Neural cell (in vitro differentiated cells): Measurements from ENCODE around the gene PITHD1.

ENCODE experiments used
- CTCF ChIP-seq: fragments of 450-650 bp; IDR thresholded peaks from 2 replicates; pipeline ENCODE4 v1.5.1; 2014; ENCODE audit warnings: antibody characterized with exemption, mild to moderate bottlenecking, moderate library complexity; ENCODE audit not compliant: poor library complexity, severe bottlenecking
- EZH2 ChIP-seq: fragments of 200-600, 300-800 bp; shearing (Covaris generic), sonication (generic); IDR thresholded peaks from 2 replicates; pipeline ENCODE4 v1.6.1; 2014; ENCODE audit warnings: antibody characterized with exemption, low read length, borderline replicate concordance, mild to moderate bottlenecking; ENCODE audit not compliant: insufficient read depth, poor library complexity, severe bottlenecking
- MXI1 ChIP-seq: fragments of 450-650 bp; conservative IDR thresholded peaks from 2 replicates; pipeline ENCODE4 v1.6.1; 2014; ENCODE audit warnings: antibody characterized with exemption, mild to moderate bottlenecking; ENCODE audit not compliant: poor library complexity, severe bottlenecking
- POLR2AphosphoS5 ChIP-seq: IDR thresholded peaks from 2 replicates; pipeline ENCODE4 v1.6.1; 2012
- TAF1 ChIP-seq: IDR thresholded peaks from 2 replicates; pipeline ENCODE4 v1.6.1; 2012; ENCODE audit warnings: low read depth

- TF ChIP-seq CTCF (no peak), POLR2AphosphoS5 (no peak), EZH2 (no peak), TAF1 (no peak), MXI1 (no peak)
Measured at GRCh38 chr1:23814016-23814415, 35.8 kb downstream of the PITHD1 start.
